ENCODE results near the gene KCNT1. TPM values are rescaled to one million over a fixed set of nuclear protein-coding genes. Genes with fewer than 3 reads are reported as not detected.

KCNT1 gene
- total RNA-seq, 4 donors from 2014 or later = 0.09 TPM; not detected in 3

- Histone ChIP-seq H3K9me3 (no peaks in the 10 kb centered on the region), H3K4me1 (no peaks in the 10 kb centered on the region), H3K27ac (no peak overlapping the region), H3K4me3 (no peak overlapping the region), H3K36me3 (peaks cover 48 to 100% (median 51%) of the 10 kb centered on the region in 3 donors), H3K27me3 (no peaks in the 10 kb centered on the region)
- intact Hi-C loops (cut with DNase I) = no loop called here
- no peak for DNase-seq
- no peak for TF ChIP-seq POLR2A (IDR thresholded peaks at IDR 0.05)
- WGBS, 2 donors = 87 to 88% methylated on average over 15 to 17 of the region's 28 CpGs
These were observed 114.1 kb downstream of the KCNT1 start for GRCh38 chr9:135815830-135816650.

GRCh38 chr9:135816651-135816970 is 114.6 kb downstream of the KCNT1 start:
- Histone ChIP-seq H3K4me1 (no peaks in the 10 kb centered on the region), H3K27me3 (no peaks in the 10 kb centered on the region), H3K4me3 (no peak overlapping the region), H3K36me3 (peaks cover 52 to 100% (median 54%) of the 10 kb centered on the region in 3 donors), H3K9me3 (no peaks in the 10 kb centered on the region), H3K27ac (no peak overlapping the region)
- 89 to 99% methylated on average over 5 to 10 of the region's 12 CpGs for WGBS, 2 donors
- TF ChIP-seq, protein P1, sequence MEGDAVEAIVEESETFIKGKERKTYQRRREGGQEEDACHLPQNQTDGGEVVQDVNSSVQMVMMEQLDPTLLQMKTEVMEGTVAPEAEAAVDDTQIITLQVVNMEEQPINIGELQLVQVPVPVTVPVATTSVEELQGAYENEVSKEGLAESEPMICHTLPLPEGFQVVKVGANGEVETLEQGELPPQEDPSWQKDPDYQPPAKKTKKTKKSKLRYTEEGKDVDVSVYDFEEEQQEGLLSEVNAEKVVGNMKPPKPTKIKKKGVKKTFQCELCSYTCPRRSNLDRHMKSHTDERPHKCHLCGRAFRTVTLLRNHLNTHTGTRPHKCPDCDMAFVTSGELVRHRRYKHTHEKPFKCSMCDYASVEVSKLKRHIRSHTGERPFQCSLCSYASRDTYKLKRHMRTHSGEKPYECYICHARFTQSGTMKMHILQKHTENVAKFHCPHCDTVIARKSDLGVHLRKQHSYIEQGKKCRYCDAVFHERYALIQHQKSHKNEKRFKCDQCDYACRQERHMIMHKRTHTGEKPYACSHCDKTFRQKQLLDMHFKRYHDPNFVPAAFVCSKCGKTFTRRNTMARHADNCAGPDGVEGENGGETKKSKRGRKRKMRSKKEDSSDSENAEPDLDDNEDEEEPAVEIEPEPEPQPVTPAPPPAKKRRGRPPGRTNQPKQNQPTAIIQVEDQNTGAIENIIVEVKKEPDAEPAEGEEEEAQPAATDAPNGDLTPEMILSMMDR (IDR thresholded peaks at IDR 0.05) = no peak
- no peak for TF ChIP-seq POLR2A (IDR thresholded peaks at IDR 0.05)
- DNase-seq = no peak
- intact Hi-C loops (cut with DNase I) = no loop called here

- H3K4me1 ChIP-seq = no peaks in the 10 kb centered on the region
- DNase-seq = no peak
- WGBS, 2 donors = 95 to 96% methylated on average over 30 to 47 of the region's 66 CpGs
- H3K27ac ChIP-seq = no peak overlapping the region
- no peak for TF ChIP-seq POLR2A (IDR thresholded peaks at IDR 0.05)
- TF ChIP-seq, protein P1 (IDR thresholded peaks at IDR 0.05) = no peak
- H3K9me3 ChIP-seq = no peaks in the 10 kb centered on the region
- no peaks in the 10 kb centered on the region for H3K27me3 ChIP-seq
- no peak overlapping the region for H3K4me3 ChIP-seq
- intact Hi-C loops (cut with DNase I) = no loop called here
- peaks cover 67 to 100% (median 68%) of the 10 kb centered on the region in 3 donors for H3K36me3 ChIP-seq
These were observed 116.1 kb downstream of the KCNT1 start for GRCh38 chr9:135817951-135818717.

DNA sequence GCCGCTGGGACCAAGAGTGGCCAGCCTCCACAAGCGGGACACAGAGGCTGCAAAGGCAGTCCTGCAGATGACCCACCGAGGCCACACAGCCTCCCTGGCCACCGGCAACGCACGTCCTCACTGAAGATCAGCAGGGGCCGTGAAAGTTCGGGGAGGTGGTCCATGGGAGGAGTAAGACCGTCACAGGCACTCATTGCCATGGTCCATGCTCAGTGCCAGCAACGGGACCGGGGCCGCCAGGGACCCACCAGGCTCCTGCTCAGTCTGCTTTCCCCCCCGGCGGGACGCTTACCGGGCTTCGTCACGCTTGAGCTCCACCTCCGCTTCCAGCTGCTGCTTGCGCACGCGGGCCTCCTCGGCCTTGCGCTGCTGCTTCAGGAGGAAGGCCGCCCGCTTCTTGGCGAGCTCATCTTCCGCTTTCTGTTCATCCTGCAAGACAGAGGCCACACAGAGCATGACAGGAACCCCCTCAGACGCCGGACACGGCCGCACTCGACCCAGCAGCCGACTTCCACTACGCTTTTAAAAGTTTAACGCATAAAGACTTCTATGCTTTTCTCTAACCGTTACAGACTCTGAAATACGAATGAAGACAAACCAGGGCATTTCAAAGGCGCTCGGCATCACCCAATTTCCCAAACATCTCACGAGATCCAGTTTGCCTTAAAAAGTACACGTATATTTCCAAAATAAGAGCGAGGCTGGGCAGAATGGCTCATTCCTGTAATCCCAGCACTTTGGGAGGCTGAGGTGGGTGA is 116.9 kb downstream of the KCNT1 start:
- Histone ChIP-seq H3K27ac (no peak overlapping the region), H3K36me3 (peaks cover 68 to 100% (median 70%) of the 10 kb centered on the region in 3 donors), H3K4me1 (no peaks in the 10 kb centered on the region), H3K4me3 (no peak overlapping the region), H3K9me3 (no peaks in the 10 kb centered on the region), H3K27me3 (no peaks in the 10 kb centered on the region)
- DNase-seq = no peak
- TF ChIP-seq POLR2A (IDR thresholded peaks at IDR 0.05) = no peak
- TF ChIP-seq, protein P1 (IDR thresholded peaks at IDR 0.05) = no peak
- intact Hi-C loops (cut with DNase I) = no loop called here
- WGBS, 2 donors = 94 to 96% methylated on average over 28 to 34 of the region's 43 CpGs

DNA sequence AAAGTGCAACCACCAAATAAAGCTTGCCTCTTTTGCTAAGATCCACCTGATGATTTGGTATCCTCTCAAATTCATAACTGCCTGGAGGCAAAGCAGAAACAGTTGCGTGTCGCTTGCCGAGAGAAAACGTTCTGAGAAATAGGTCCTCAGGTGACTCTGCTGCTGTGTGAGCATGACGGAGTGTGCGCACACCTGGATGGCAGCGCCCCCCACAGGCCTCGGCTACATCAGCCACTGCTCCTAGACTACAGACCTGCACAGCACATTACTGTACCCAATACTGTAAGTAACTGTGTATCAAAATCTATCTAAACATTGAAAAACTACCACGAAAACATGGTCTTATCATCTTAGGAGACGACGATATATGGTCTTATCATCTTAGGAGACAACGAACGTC is 117.9 kb downstream of the KCNT1 start:
- intact Hi-C loops (cut with DNase I) = no loop called here
- TF ChIP-seq POLR2A (IDR thresholded peaks at IDR 0.05) = no peak
- Histone ChIP-seq H3K27me3 (no peaks in the 10 kb centered on the region), H3K4me3 (no peak overlapping the region), H3K36me3 (peaks cover 60 to 100% (median 61%) of the 10 kb centered on the region in 3 donors), H3K27ac (no peak overlapping the region), H3K4me1 (no peaks in the 10 kb centered on the region), H3K9me3 (no peaks in the 10 kb centered on the region)
- no peak for DNase-seq
- 91 to 93% methylated on average over 12 to 13 of the region's 13 CpGs for WGBS, 2 donors

All from esophagus squamous epithelium (tissue), 5 donors.